ENCODE results near the gene CRYGS.
"Not testable (repeated sequence)": the region's sequence is repeated elsewhere in the genome, so short reads cannot be mapped to it uniquely, and the experiment has no call there.

CRYGS gene

GRCh38 chr3:186552408-186553031 is 8.3 kb upstream of the CRYGS start:
- no peak for DNase-seq

GRCh38 chr3:186551387-186551786 is 7.2 kb upstream of the CRYGS start:
- no peak for DNase-seq

GRCh38 chr3:186549497-186549896 is 5.3 kb upstream of the CRYGS start:
- no peak for DNase-seq

GRCh38 chr3:186540835-186541226 is 3.3 kb downstream of the CRYGS start:
- DNase-seq: no peak

GRCh38 chr3:186540221-186540834 is 3.9 kb downstream of the CRYGS start:
- DNase-seq: peak; percentile 88 to 90

- no peak for DNase-seq
Observed at GRCh38 chr3:186538779-186539178, 5.4 kb downstream of the CRYGS start.

- no peak for DNase-seq
Observed at GRCh38 chr3:186536883-186537844, 7.0 kb downstream of the CRYGS start.

- DNase-seq: peak; percentile 68 to 69
Observed at GRCh38 chr3:186534113-186534669, 10.0 kb downstream of the CRYGS start.

- DNase-seq: no peak
Observed at GRCh38 chr3:186532598-186533072, 11.5 kb downstream of the CRYGS start.

GRCh38 chr3:186531694-186532093 is 12.5 kb downstream of the CRYGS start:
- DNase-seq: not testable (repeated sequence)

GRCh38 chr3:186530415-186530814 is 13.8 kb downstream of the CRYGS start:
- DNase-seq: no peak

- DNase-seq: no peak
Observed at GRCh38 chr3:186529201-186529999, 14.8 kb downstream of the CRYGS start.

- peak in 1 of 2 experiments; percentile 15 for DNase-seq
Observed at GRCh38 chr3:186526256-186526606, 17.9 kb downstream of the CRYGS start.

- DNase-seq: no peak
Observed at GRCh38 chr3:186525369-186526255, 18.6 kb downstream of the CRYGS start.

- DNase-seq: no peak
Observed at GRCh38 chr3:186524616-186525015, 19.6 kb downstream of the CRYGS start.

- no peak for DNase-seq
Observed at GRCh38 chr3:186523434-186523833, 20.7 kb downstream of the CRYGS start.

GRCh38 chr3:186523022-186523421 is 21.2 kb downstream of the CRYGS start:
- DNase-seq: no peak

GRCh38 chr3:186520957-186521842 is 23.0 kb downstream of the CRYGS start:
- DNase-seq: peak; percentile 80 to 81

GRCh38 chr3:186520431-186520830 is 23.7 kb downstream of the CRYGS start:
- no peak for DNase-seq

GRCh38 chr3:186519021-186519658 is 25.0 kb downstream of the CRYGS start:
- peak; percentile 73 to 77 for DNase-seq
